ENCODE measurements around the gene MACF1. TPM values are rescaled to one million over a fixed set of nuclear protein-coding genes. Genes with fewer than 3 reads are reported as not detected.

The MACF1 gene
- total RNA-seq, 1 donor from 2014 or later, result 657 TPM

DNA sequence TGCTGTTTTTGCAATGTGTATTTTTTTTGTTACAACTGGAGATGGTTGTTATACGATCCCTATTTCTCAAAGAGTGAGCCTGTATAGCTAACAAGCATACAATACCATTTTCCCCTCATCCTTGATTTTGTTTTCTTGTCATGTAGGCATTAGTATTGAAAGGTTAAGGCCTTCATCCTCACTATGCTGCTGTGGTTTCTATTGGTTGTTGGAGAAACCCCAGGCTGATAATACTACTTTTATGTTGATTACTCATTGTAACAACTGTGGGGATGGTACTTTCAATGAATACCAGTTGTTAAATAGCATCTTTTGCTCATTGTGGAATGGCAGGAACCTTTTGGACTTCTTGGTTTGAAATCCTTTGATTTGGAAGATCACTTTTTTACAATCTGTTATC is 39.0 kb upstream of the MACF1 start:
- Mint-ChIP-seq H3K27ac (ENCODE audit: unreplicated experiment) (no peak overlapping the region), H3K36me3 (ENCODE audit: unreplicated experiment) (no peaks in the 10 kb centered on the region), H3K4me3 (ENCODE audit: unreplicated experiment) (peak overlapping the region; percentile 53), H3K4me1 (ENCODE audit: low read depth, unreplicated experiment) (peaks cover 55% of the 10 kb centered on the region), H3K9me3 (ENCODE audit: unreplicated experiment) (peaks cover 2% of the 10 kb centered on the region), H3K27me3 (ENCODE audit: unreplicated experiment) (peaks cover 6% of the 10 kb centered on the region)
- TF ChIP-seq, protein P1, sequence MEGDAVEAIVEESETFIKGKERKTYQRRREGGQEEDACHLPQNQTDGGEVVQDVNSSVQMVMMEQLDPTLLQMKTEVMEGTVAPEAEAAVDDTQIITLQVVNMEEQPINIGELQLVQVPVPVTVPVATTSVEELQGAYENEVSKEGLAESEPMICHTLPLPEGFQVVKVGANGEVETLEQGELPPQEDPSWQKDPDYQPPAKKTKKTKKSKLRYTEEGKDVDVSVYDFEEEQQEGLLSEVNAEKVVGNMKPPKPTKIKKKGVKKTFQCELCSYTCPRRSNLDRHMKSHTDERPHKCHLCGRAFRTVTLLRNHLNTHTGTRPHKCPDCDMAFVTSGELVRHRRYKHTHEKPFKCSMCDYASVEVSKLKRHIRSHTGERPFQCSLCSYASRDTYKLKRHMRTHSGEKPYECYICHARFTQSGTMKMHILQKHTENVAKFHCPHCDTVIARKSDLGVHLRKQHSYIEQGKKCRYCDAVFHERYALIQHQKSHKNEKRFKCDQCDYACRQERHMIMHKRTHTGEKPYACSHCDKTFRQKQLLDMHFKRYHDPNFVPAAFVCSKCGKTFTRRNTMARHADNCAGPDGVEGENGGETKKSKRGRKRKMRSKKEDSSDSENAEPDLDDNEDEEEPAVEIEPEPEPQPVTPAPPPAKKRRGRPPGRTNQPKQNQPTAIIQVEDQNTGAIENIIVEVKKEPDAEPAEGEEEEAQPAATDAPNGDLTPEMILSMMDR (IDR thresholded peaks at IDR 0.05; ENCODE audit: partially characterized antibody, unreplicated experiment), result no peak
- no peak for DNase-seq

DNA sequence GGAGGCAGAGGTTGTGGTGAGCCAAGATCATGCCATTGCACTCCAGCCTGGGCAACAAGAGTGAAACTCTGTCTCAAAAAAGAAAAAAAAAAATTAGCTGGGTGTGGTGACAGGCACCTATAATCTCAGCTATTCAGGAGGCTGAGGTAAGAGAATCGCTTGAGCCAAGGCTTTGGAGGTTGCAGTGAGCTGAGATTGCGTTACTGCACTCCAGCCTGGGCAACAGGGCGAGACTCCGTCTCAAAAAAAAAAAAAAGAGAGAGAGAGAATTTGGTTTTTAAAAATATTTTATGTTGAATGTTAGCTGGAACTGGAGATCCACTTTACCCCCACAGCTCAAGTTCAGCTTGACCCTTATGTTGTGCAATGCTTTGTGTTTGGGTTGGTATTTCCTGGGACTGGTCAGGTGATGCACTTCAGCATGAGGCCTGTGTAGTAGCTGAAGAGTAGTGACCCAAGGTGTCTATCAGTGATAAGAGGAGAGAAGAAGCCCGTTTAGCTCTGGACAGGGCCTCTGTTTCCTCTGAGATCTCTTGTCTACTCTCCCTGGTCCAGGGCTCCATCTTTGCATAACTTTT is 36.8 kb upstream of the MACF1 start:
- H3K27ac Mint-ChIP-seq (ENCODE audit: unreplicated experiment), result no peak overlapping the region
- H3K4me1 Mint-ChIP-seq (ENCODE audit: low read depth, unreplicated experiment), result peaks cover 56% of the 10 kb centered on the region
- peaks cover 5% of the 10 kb centered on the region for H3K9me3 Mint-ChIP-seq (ENCODE audit: unreplicated experiment)
- H3K36me3 Mint-ChIP-seq (ENCODE audit: unreplicated experiment), result no peaks in the 10 kb centered on the region
- TF ChIP-seq, protein P1 (IDR thresholded peaks at IDR 0.05; ENCODE audit: partially characterized antibody, unreplicated experiment), result no peak
- no peaks in the 10 kb centered on the region for H3K27me3 Mint-ChIP-seq (ENCODE audit: unreplicated experiment)
- DNase-seq, result no peak
- peak overlapping the region; percentile 60 for H3K4me3 Mint-ChIP-seq (ENCODE audit: unreplicated experiment)

DNA sequence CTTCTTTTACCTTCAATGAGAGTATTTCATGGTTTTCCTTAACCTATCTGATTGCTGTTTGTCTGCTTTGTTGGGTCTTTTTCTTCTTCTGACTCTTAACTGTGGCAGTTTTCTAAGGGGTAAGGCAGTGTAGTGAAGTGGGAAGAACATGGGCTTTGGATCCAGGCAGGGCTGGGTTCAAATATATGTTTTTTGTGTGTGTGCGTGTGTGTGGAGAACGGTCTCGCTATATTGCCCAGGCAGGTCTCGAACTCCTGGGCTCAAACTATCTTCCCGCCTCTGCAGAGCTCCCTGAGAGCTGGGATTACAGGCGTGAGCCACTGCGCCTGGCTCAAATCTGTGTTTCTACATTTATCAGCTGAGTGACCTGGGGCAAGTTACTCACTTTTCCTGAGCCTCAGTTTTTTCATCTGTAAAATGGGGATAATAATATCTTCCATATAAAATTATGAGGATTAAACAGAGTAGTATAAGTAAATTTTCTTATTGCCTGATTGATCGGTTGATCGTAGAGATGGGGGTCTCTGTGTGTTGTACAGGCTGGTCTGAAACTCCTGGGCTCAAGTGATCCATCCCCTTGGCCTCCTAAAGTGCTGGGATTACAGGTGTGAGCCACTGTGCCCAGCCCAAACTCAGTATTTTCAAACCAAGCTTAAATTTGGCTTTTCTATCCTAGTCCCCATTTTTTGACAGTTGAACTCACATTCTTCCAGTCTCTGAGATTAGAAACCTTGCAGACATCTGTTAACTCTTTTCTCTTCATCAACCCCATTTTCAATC is 36.0 kb upstream of the MACF1 start:
- Mint-ChIP-seq H3K27ac (ENCODE audit: unreplicated experiment) (peak overlapping the region; percentile 11), H3K27me3 (ENCODE audit: unreplicated experiment) (no peaks in the 10 kb centered on the region), H3K36me3 (ENCODE audit: unreplicated experiment) (no peaks in the 10 kb centered on the region), H3K4me3 (ENCODE audit: unreplicated experiment) (peak overlapping the region; percentile 60), H3K9me3 (ENCODE audit: unreplicated experiment) (peaks cover 5% of the 10 kb centered on the region), H3K4me1 (ENCODE audit: low read depth, unreplicated experiment) (peaks cover 57% of the 10 kb centered on the region)
- DNase-seq, result no peak
- TF ChIP-seq, protein P1 (IDR thresholded peaks at IDR 0.05; ENCODE audit: partially characterized antibody, unreplicated experiment), result no peak

DNA sequence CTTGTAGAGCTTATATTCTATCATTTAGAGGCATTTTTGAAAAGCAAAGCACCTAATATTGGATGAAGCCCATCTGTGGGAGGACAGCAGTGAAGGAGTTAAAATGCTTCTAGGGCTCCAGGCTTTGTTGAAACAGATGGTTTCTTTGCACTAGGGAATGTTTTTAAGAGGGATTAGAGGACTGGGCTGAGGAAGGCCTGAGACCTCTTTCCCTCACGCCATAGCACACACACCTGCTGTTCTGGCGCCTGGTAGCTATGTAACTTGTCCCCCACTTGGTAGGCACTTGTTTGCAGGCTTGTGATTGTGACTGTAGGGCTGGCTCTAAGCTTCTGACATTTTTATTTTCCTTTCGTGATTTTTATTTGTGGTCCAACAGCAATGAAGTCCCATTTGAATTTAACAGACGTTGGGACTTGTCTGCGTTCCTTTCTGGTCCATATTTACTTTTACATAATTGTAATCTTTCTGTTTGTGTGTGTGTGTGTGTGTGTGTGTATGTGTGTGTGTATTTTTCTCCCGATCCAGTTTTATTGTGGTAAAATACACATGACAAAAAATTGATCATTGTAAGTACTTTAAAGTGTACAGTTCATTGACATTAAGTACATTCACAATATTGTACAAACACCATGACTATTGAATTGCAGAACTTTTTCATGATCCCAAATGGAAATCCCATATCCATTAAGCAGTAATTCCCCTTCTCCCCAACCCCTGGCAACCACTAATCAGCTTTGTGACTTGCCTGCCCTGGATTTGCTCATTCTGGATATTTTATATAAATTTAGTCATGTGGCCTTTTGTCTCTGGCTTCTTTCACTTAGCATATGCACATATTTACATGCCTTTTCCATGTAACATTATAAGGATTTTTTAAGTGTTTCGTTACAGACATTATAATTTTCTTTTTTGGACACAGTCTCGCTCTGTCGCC is 33.5 kb upstream of the MACF1 start:
- TF ChIP-seq, protein P1 (IDR thresholded peaks at IDR 0.05; ENCODE audit: partially characterized antibody, unreplicated experiment), result no peak
- Mint-ChIP-seq H3K27me3 (ENCODE audit: unreplicated experiment) (no peaks in the 10 kb centered on the region), H3K4me3 (ENCODE audit: unreplicated experiment) (peak overlapping the region; percentile 77), H3K9me3 (ENCODE audit: unreplicated experiment) (peaks cover 5% of the 10 kb centered on the region), H3K36me3 (ENCODE audit: unreplicated experiment) (no peaks in the 10 kb centered on the region), H3K27ac (ENCODE audit: unreplicated experiment) (peak overlapping the region; percentile 92), H3K4me1 (ENCODE audit: low read depth, unreplicated experiment) (peaks cover 51% of the 10 kb centered on the region)
- DNase-seq, result peak; percentile 35
